GM04504 (cell line): ENCODE results near the gene ABHD16A.
A peak's percentile ranks its signal among the peaks of the same experiment; 100 is the strongest.

Experiments
- DNase-seq: peaks from one replicate; pipeline ENCODE4 v3.0.0-alpha.2; 2012; ENCODE audit warnings: low read depth

Gene ABHD16A

GRCh38 chr6:31689249-31690110, 13.6 kb downstream of the ABHD16A start:
- DNase-seq = no peak

- DNase-seq = no peak
These were observed 15.0 kb downstream of the ABHD16A start for GRCh38 chr6:31687860-31688693.

GRCh38 chr6:31687321-31687720, 15.8 kb downstream of the ABHD16A start:
- no peak for DNase-seq

GRCh38 chr6:31686483-31686882, 16.6 kb downstream of the ABHD16A start:
- DNase-seq = no peak

- DNase-seq = no peak
These were observed 19.5 kb downstream of the ABHD16A start for GRCh38 chr6:31683591-31683990.

- DNase-seq = no peak
These were observed 21.9 kb downstream of the ABHD16A start for GRCh38 chr6:31681135-31681671.

GRCh38 chr6:31680226-31681134, 22.6 kb downstream of the ABHD16A start, which contains the start of gene LY6G5C:
Gene LY6G5C (minus strand): TSS chr6:31681067. CDS start chr6:31680373, 694 bp downstream.
- DNase-seq = peak; percentile 76

- DNase-seq = no peak
These were observed 25.2 kb downstream of the ABHD16A start for GRCh38 chr6:31677955-31678354.

GRCh38 chr6:31676904-31677303, 26.2 kb downstream of the ABHD16A start:
- no peak for DNase-seq

GRCh38 chr6:31676322-31676903, 26.7 kb downstream of the ABHD16A start:
- no peak for DNase-seq

GRCh38 chr6:31669676-31670075, 33.4 kb downstream of the ABHD16A start, which contains the start of gene LY6G5B:
Gene LY6G5B (plus strand): TSS chr6:31669976. CDS start chr6:31670951, 975 bp downstream.
- DNase-seq = no peak

- DNase-seq = no peak
These were observed 36.7 kb downstream of the ABHD16A start for GRCh38 chr6:31666337-31666965.

- peak; percentile 93 for DNase-seq
These were observed 37.4 kb downstream of the ABHD16A start, which contains the start of gene CSNK2B for GRCh38 chr6:31665501-31666336. Gene CSNK2B (plus strand): TSS chr6:31666080. CDS start chr6:31666832, 752 bp downstream.

- DNase-seq = peak; percentile 89
These were observed 38.2 kb downstream of the ABHD16A start, which contains the start of gene GPANK1 for GRCh38 chr6:31664790-31665500. Gene GPANK1 (minus strand): TSS chr6:31664997. CDS start chr6:31664478, 519 bp downstream.

- peak; percentile 63 for DNase-seq
These were observed 38.9 kb downstream of the ABHD16A start for GRCh38 chr6:31663961-31664789.

GRCh38 chr6:31663126-31663960, 39.8 kb downstream of the ABHD16A start:
- no peak for DNase-seq
